ENCODE data around the gene ZNF225.

The ZNF225 gene

DNA sequence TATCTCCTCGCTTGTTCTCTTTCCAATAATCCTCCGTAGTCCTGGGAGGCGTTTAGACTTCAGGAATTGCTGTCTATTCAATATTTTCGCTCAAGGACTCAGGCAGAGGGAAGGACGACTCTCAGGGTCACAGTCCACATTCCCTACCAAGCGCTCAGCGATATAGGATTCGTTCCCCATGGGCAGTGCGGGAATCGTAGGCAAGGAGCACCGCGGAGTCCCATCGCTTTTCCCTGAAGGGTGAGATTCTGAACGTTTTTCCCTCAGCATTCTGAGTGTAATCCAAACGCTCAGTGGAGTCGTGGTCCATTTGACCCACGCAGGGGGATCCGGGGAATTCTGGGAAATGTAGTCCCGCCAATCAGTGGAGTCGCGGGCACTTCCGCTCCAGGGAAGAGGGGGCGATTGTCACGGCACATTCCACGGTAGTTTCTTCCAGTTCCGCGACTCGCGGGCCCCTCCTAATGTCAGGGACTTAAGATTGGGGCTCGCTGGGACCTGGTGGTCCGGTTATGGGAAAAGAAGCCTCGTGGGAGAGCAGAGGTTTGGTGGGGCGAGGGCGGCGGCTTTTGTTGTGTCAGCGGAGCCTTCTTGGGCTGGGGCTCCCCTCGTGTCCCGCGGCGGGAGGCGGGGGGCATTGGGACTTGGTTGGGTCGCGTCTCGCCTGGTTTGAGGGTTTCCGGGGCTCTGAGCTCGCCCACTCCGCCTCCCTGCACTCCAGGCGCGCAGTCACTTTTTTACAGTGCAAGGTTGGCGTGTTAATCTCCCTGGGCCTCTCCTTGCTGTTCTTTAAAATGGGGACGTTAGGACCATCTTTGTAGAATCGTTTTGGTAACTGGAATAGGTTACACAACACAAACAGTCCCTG, 28.2 kb downstream of the ZNF225 start, which contains the start of gene ZNF234 (continued):
- TF ChIP-seq ZNF585B (tag by site-specific recombination; IDR thresholded peaks at IDR 0.05): peak; percentile 16; the same call in 1 of the 2 replicates
- TF ChIP-seq IKZF3 (tag by site-specific recombination; IDR thresholded peaks at IDR 0.05): peak; percentile 90
- TF ChIP-seq, protein P1, sequence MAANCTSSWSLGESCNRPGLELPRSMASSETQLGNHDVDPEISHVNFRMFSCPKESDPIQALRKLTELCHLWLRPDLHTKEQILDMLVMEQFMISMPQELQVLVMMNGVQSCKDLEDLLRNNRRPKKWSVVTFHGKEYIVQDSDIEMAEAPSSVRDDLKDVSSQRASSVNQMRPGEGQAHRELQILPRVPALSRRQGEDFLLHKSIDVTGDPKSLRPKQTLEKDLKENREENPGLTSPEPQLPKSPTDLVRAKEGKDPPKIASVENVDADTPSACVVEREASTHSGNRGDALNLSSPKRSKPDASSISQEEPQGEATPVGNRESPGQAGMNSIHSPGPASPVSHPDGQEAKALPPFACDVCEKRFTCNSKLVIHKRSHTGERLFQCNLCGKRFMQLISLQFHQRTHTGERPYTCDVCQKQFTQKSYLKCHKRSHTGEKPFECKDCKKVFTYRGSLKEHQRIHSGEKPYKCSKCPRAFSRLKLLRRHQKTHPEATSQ (tag by site-specific recombination; IDR thresholded peaks at IDR 0.05): peak; percentile 87; the same call in 1 of the 2 replicates
- TF ChIP-seq ZNF324 (tag by site-specific recombination; IDR thresholded peaks at IDR 0.05): peak; percentile 97; the same call in 1 of the 2 replicates
- TF ChIP-seq, protein P2, sequence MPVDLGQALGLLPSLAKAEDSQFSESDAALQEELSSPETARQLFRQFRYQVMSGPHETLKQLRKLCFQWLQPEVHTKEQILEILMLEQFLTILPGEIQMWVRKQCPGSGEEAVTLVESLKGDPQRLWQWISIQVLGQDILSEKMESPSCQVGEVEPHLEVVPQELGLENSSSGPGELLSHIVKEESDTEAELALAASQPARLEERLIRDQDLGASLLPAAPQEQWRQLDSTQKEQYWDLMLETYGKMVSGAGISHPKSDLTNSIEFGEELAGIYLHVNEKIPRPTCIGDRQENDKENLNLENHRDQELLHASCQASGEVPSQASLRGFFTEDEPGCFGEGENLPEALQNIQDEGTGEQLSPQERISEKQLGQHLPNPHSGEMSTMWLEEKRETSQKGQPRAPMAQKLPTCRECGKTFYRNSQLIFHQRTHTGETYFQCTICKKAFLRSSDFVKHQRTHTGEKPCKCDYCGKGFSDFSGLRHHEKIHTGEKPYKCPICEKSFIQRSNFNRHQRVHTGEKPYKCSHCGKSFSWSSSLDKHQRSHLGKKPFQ (tag by site-specific recombination; IDR thresholded peaks at IDR 0.05): no peak; the same call in 1 of the 2 replicates
- no peak for TF ChIP-seq ZNF155 (tag by site-specific recombination; IDR thresholded peaks at IDR 0.05)
- TF ChIP-seq, protein P3, sequence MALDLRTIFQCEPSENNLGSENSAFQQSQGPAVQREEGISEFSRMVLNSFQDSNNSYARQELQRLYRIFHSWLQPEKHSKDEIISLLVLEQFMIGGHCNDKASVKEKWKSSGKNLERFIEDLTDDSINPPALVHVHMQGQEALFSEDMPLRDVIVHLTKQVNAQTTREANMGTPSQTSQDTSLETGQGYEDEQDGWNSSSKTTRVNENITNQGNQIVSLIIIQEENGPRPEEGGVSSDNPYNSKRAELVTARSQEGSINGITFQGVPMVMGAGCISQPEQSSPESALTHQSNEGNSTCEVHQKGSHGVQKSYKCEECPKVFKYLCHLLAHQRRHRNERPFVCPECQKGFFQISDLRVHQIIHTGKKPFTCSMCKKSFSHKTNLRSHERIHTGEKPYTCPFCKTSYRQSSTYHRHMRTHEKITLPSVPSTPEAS (tag by site-specific recombination; IDR thresholded peaks at IDR 0.05): peak; percentile 52; the same call in 1 of the 2 replicates
- TF ChIP-seq ZBTB48 (tag by site-specific recombination; IDR thresholded peaks at IDR 0.05): peak; percentile 68
- TF ChIP-seq ZNF560 (tag by site-specific recombination; IDR thresholded peaks at IDR 0.05; ENCODE audit: borderline replicate concordance): no peak; the same call in 1 of the 2 replicates
- TF ChIP-seq, protein P4, sequence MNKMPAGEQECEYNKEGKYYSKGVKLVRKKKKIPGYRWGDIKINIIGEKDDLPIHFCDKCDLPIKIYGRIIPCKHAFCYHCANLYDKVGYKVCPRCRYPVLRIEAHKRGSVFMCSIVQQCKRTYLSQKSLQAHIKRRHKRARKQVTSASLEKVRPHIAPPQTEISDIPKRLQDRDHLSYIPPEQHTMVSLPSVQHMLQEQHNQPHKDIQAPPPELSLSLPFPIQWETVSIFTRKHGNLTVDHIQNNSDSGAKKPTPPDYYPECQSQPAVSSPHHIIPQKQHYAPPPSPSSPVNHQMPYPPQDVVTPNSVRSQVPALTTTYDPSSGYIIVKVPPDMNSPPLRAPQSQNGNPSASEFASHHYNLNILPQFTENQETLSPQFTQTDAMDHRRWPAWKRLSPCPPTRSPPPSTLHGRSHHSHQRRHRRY (tag by site-specific recombination; IDR thresholded peaks at IDR 0.05): 0 out of 2 replicates have a peak, but pooled peaks have one; percentile 75
- TF ChIP-seq MZF1 (tag by site-specific recombination; IDR thresholded peaks at IDR 0.05; ENCODE audit: borderline replicate concordance): peak; percentile 76; the same call in 1 of the 2 replicates
- TF ChIP-seq, protein P5, sequence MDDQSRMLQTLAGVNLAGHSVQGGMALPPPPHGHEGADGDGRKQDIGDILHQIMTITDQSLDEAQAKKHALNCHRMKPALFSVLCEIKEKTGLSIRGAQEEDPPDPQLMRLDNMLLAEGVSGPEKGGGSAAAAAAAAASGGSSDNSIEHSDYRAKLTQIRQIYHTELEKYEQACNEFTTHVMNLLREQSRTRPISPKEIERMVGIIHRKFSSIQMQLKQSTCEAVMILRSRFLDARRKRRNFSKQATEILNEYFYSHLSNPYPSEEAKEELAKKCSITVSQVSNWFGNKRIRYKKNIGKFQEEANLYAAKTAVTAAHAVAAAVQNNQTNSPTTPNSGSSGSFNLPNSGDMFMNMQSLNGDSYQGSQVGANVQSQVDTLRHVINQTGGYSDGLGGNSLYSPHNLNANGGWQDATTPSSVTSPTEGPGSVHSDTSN (CRISPR knock-in tag; IDR thresholded peaks at IDR 0.05): no peak
- TF ChIP-seq, protein P6, sequence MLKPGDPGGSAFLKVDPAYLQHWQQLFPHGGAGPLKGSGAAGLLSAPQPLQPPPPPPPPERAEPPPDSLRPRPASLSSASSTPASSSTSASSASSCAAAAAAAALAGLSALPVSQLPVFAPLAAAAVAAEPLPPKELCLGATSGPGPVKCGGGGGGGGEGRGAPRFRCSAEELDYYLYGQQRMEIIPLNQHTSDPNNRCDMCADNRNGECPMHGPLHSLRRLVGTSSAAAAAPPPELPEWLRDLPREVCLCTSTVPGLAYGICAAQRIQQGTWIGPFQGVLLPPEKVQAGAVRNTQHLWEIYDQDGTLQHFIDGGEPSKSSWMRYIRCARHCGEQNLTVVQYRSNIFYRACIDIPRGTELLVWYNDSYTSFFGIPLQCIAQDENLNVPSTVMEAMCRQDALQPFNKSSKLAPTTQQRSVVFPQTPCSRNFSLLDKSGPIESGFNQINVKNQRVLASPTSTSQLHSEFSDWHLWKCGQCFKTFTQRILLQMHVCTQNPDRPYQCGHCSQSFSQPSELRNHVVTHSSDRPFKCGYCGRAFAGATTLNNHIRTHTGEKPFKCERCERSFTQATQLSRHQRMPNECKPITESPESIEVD (tag by site-specific recombination; IDR thresholded peaks at IDR 0.05): no peak
- TF ChIP-seq, protein P7, sequence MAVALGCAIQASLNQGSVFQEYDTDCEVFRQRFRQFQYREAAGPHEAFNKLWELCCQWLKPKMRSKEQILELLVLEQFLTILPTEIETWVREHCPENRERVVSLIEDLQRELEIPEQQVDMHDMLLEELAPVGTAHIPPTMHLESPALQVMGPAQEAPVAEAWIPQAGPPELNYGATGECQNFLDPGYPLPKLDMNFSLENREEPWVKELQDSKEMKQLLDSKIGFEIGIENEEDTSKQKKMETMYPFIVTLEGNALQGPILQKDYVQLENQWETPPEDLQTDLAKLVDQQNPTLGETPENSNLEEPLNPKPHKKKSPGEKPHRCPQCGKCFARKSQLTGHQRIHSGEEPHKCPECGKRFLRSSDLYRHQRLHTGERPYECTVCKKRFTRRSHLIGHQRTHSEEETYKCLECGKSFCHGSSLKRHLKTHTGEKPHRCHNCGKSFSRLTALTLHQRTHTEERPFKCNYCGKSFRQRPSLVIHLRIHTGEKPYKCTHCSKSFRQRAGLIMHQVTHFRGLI (tag by site-specific recombination; IDR thresholded peaks at IDR 0.05): peak; percentile 70
- peak; percentile 79; the same call in 1 of the 2 replicates for TF ChIP-seq ZNF792 (tag by site-specific recombination; IDR thresholded peaks at IDR 0.05)
- peak; percentile 71 for TF ChIP-seq ZFP37 (tag by site-specific recombination; IDR thresholded peaks at IDR 0.05)
- TF ChIP-seq, protein P8, sequence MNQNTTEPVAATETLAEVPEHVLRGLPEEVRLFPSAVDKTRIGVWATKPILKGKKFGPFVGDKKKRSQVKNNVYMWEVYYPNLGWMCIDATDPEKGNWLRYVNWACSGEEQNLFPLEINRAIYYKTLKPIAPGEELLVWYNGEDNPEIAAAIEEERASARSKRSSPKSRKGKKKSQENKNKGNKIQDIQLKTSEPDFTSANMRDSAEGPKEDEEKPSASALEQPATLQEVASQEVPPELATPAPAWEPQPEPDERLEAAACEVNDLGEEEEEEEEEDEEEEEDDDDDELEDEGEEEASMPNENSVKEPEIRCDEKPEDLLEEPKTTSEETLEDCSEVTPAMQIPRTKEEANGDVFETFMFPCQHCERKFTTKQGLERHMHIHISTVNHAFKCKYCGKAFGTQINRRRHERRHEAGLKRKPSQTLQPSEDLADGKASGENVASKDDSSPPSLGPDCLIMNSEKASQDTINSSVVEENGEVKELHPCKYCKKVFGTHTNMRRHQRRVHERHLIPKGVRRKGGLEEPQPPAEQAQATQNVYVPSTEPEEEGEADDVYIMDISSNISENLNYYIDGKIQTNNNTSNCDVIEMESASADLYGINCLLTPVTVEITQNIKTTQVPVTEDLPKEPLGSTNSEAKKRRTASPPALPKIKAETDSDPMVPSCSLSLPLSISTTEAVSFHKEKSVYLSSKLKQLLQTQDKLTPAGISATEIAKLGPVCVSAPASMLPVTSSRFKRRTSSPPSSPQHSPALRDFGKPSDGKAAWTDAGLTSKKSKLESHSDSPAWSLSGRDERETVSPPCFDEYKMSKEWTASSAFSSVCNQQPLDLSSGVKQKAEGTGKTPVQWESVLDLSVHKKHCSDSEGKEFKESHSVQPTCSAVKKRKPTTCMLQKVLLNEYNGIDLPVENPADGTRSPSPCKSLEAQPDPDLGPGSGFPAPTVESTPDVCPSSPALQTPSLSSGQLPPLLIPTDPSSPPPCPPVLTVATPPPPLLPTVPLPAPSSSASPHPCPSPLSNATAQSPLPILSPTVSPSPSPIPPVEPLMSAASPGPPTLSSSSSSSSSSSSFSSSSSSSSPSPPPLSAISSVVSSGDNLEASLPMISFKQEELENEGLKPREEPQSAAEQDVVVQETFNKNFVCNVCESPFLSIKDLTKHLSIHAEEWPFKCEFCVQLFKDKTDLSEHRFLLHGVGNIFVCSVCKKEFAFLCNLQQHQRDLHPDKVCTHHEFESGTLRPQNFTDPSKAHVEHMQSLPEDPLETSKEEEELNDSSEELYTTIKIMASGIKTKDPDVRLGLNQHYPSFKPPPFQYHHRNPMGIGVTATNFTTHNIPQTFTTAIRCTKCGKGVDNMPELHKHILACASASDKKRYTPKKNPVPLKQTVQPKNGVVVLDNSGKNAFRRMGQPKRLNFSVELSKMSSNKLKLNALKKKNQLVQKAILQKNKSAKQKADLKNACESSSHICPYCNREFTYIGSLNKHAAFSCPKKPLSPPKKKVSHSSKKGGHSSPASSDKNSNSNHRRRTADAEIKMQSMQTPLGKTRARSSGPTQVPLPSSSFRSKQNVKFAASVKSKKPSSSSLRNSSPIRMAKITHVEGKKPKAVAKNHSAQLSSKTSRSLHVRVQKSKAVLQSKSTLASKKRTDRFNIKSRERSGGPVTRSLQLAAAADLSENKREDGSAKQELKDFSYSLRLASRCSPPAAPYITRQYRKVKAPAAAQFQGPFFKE (tag by site-specific recombination; IDR thresholded peaks at IDR 0.05; ENCODE audit: borderline replicate concordance): no peak; the same call in 1 of the 2 replicates
- TF ChIP-seq, protein P9, sequence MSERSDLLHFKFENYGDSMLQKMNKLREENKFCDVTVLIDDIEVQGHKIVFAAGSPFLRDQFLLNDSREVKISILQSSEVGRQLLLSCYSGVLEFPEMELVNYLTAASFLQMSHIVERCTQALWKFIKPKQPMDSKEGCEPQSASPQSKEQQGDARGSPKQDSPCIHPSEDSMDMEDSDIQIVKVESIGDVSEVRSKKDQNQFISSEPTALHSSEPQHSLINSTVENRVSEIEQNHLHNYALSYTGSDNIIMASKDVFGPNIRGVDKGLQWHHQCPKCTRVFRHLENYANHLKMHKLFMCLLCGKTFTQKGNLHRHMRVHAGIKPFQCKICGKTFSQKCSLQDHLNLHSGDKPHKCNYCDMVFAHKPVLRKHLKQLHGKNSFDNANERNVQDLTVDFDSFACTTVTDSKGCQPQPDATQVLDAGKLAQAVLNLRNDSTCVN (tag by site-specific recombination; optimal IDR thresholded peaks at IDR 0.05): peak; percentile 71
- no peak for TF ChIP-seq ZNF624 (tag by site-specific recombination; IDR thresholded peaks at IDR 0.05)

Measured in HEK293 (cell line).